GM12891 (cell line): Measurements from ENCODE around the gene FZR1.

Source experiments
- POLR2A ChIP-seq: IDR thresholded peaks from 2 replicates; pipeline ENCODE4 v1.6.1; 2011; ENCODE audit warnings: low read depth, low read length, control low read depth
- POLR2AphosphoS5 ChIP-seq: IDR thresholded peaks from 2 replicates; pipeline ENCODE4 v1.6.1; 2011; ENCODE audit warnings: low read depth, low read length, control low read depth
- SPI1 ChIP-seq: IDR thresholded peaks from 2 replicates; pipeline ENCODE4 v1.6.1; 2011; ENCODE audit warnings: low read depth, low read length, control low read depth
- TAF1 ChIP-seq: IDR thresholded peaks from 2 replicates; pipeline ENCODE4 v1.6.1; 2011; ENCODE audit warnings: low read depth, low read length, control low read depth

- TF ChIP-seq POLR2A (no peak), POLR2AphosphoS5 (no peak), TAF1 (no peak), SPI1 (no peak)
Observed at GRCh38 chr19:3551792-3552095, 45.6 kb downstream of the FZR1 start.
